Measurements from ENCODE around the gene OR52N4. TPM values are rescaled to one million over a fixed set of nuclear protein-coding genes. Genes with fewer than 3 reads are reported as not detected.

OR52N4 gene
- total and polyA plus RNA-seq, 2 of the 8 experiments (the other 6 are each of a cell fraction or from before 2014, with no cell fraction given) = 3.7 TPM; not detected in 1

- no peak for TF ChIP-seq GTF2F1 (IDR thresholded peaks at IDR 0.05; ENCODE audit: borderline replicate concordance, low read depth, low read length)
These were observed 49.9 kb downstream of the OR52N4 start (continued) for GRCh38 chr11:5803982-5804381.

Other genes starting within 250 kb of the OR52N4 start
- gene UBQLN3, start 244.3 kb upstream of the OR52N4 start, total RNA-seq (2021; fragmentation: NEBNext Ultra II Directional; extraction: Animal tissue kit (Norgen Biotek cat#: 25700)) = not detected in 2 replicates
- gene UBQLN3, start 244.3 kb upstream of the OR52N4 start, polyA plus RNA-seq (2011; rRNA removed) = not detected in 2 replicates
- not detected in 2 replicates for gene UBQLNL, start 237.5 kb upstream of the OR52N4 start, total RNA-seq (2021; fragmentation: NEBNext Ultra II Directional; extraction: Animal tissue kit (Norgen Biotek cat#: 25700))
- gene UBQLNL, start 237.5 kb upstream of the OR52N4 start, polyA plus RNA-seq (2011; rRNA removed) = 0.22 and 0.35 TPM in 2 replicates
- not detected in 2 replicates for gene OR52H1, start 205.7 kb upstream of the OR52N4 start, total RNA-seq (2021; fragmentation: NEBNext Ultra II Directional; extraction: Animal tissue kit (Norgen Biotek cat#: 25700))
- gene OR52H1, start 205.7 kb upstream of the OR52N4 start, polyA plus RNA-seq (2011; rRNA removed) = 0.09 TPM in 2 replicates
- not detected in 2 replicates for gene OR52B6, start 173.4 kb upstream of the OR52N4 start, total RNA-seq (2021; fragmentation: NEBNext Ultra II Directional; extraction: Animal tissue kit (Norgen Biotek cat#: 25700))
- gene OR52B6, start 173.4 kb upstream of the OR52N4 start, polyA plus RNA-seq (2011; rRNA removed) = not detected in 2 replicates
- gene TRIM6, start 157.6 kb upstream of the OR52N4 start, total RNA-seq (2021; fragmentation: NEBNext Ultra II Directional; extraction: Animal tissue kit (Norgen Biotek cat#: 25700)) = 20.6 and 21.6 TPM in 2 replicates
- gene TRIM6, start 157.6 kb upstream of the OR52N4 start, polyA plus RNA-seq (2011; rRNA removed) = 21.8 and 23.3 TPM in 2 replicates
- 0.63 and 0.76 TPM in 2 replicates for gene TRIM34, start 129.2 kb upstream of the OR52N4 start, total RNA-seq (2021; fragmentation: NEBNext Ultra II Directional; extraction: Animal tissue kit (Norgen Biotek cat#: 25700))
- gene TRIM34, start 129.2 kb upstream of the OR52N4 start, polyA plus RNA-seq (2011; rRNA removed) = 2.6 and 5.8 TPM in 2 replicates
- gene TRIM5, start 69.2 kb upstream of the OR52N4 start, total RNA-seq (2021; fragmentation: NEBNext Ultra II Directional; extraction: Animal tissue kit (Norgen Biotek cat#: 25700)) = 33.3 and 35.5 TPM in 2 replicates
- gene TRIM5, start 69.2 kb upstream of the OR52N4 start, polyA plus RNA-seq (2011; rRNA removed) = 14.5 and 23.5 TPM in 2 replicates
- gene TRIM22, start 64.5 kb upstream of the OR52N4 start, total RNA-seq (2021; fragmentation: NEBNext Ultra II Directional; extraction: Animal tissue kit (Norgen Biotek cat#: 25700)) = 56.0 and 57.4 TPM in 2 replicates
- gene TRIM22, start 64.5 kb upstream of the OR52N4 start, polyA plus RNA-seq (2011; rRNA removed) = 42.9 and 82.7 TPM in 2 replicates
- not detected in 2 replicates for gene OR56B1, start 17.8 kb upstream of the OR52N4 start, total RNA-seq (2021; fragmentation: NEBNext Ultra II Directional; extraction: Animal tissue kit (Norgen Biotek cat#: 25700))
- 0.08 and 0.20 TPM in 2 replicates for gene OR56B1, start 17.8 kb upstream of the OR52N4 start, polyA plus RNA-seq (2011; rRNA removed)
- not detected in 2 replicates for gene OR52N5, start 29.1 kb downstream of the OR52N4 start, total RNA-seq (2021; fragmentation: NEBNext Ultra II Directional; extraction: Animal tissue kit (Norgen Biotek cat#: 25700))
- gene OR52N5, start 29.1 kb downstream of the OR52N4 start, polyA plus RNA-seq (2011; rRNA removed) = 0.06 and 0.12 TPM in 2 replicates
- not detected in 2 replicates for gene OR52N1, start 37.0 kb downstream of the OR52N4 start, total RNA-seq (2021; fragmentation: NEBNext Ultra II Directional; extraction: Animal tissue kit (Norgen Biotek cat#: 25700))
- 0.09 TPM in 1 of 2 replicates, not detected in the other for gene OR52N1, start 37.0 kb downstream of the OR52N4 start, polyA plus RNA-seq (2011; rRNA removed)
- gene OR52N2, start 54.7 kb downstream of the OR52N4 start, total RNA-seq (2021; fragmentation: NEBNext Ultra II Directional; extraction: Animal tissue kit (Norgen Biotek cat#: 25700)) = 0.33 and 0.39 TPM in 2 replicates
- gene OR52N2, start 54.7 kb downstream of the OR52N4 start, polyA plus RNA-seq (2011; rRNA removed) = 3.8 and 4.8 TPM in 2 replicates
- not detected in 2 replicates for gene OR52E6, start 87.7 kb downstream of the OR52N4 start, total RNA-seq (2021; fragmentation: NEBNext Ultra II Directional; extraction: Animal tissue kit (Norgen Biotek cat#: 25700))
- 0.14 TPM in 1 of 2 replicates, not detected in the other for gene OR52E6, start 87.7 kb downstream of the OR52N4 start, polyA plus RNA-seq (2011; rRNA removed)
- not detected in 2 replicates for gene OR52E8, start 103.4 kb downstream of the OR52N4 start, total RNA-seq (2021; fragmentation: NEBNext Ultra II Directional; extraction: Animal tissue kit (Norgen Biotek cat#: 25700))
- not detected in 2 replicates for gene OR52E8, start 103.4 kb downstream of the OR52N4 start, polyA plus RNA-seq (2011; rRNA removed)
- not detected in 2 replicates for gene OR52E4, start 126.4 kb downstream of the OR52N4 start, total RNA-seq (2021; fragmentation: NEBNext Ultra II Directional; extraction: Animal tissue kit (Norgen Biotek cat#: 25700))
- not detected in 2 replicates for gene OR52E4, start 126.4 kb downstream of the OR52N4 start, polyA plus RNA-seq (2011; rRNA removed)
- not detected in 2 replicates for gene OR52E5, start 139.0 kb downstream of the OR52N4 start, total RNA-seq (2021; fragmentation: NEBNext Ultra II Directional; extraction: Animal tissue kit (Norgen Biotek cat#: 25700))
- gene OR52E5, start 139.0 kb downstream of the OR52N4 start, polyA plus RNA-seq (2011; rRNA removed) = not detected in 2 replicates
- not detected in 2 replicates for gene OR56A3, start 188.0 kb downstream of the OR52N4 start, total RNA-seq (2021; fragmentation: NEBNext Ultra II Directional; extraction: Animal tissue kit (Norgen Biotek cat#: 25700))
- gene OR56A3, start 188.0 kb downstream of the OR52N4 start, polyA plus RNA-seq (2011; rRNA removed) = not detected in 2 replicates
- not detected in 2 replicates for gene OR56A5, start 214.3 kb downstream of the OR52N4 start, total RNA-seq (2021; fragmentation: NEBNext Ultra II Directional; extraction: Animal tissue kit (Norgen Biotek cat#: 25700))
- 0.08 and 0.14 TPM in 2 replicates for gene OR56A5, start 214.3 kb downstream of the OR52N4 start, polyA plus RNA-seq (2011; rRNA removed)
- not detected in 2 replicates for gene OR52L1, start 232.7 kb downstream of the OR52N4 start, total RNA-seq (2021; fragmentation: NEBNext Ultra II Directional; extraction: Animal tissue kit (Norgen Biotek cat#: 25700))
- gene OR52L1, start 232.7 kb downstream of the OR52N4 start, polyA plus RNA-seq (2011; rRNA removed) = 0.06 and 0.24 TPM in 2 replicates

Data from H1 (cell line).